Activated CD8-positive, alpha-beta memory T cell treated with anti-CD3 and anti-CD28 coated beads for 24 hours (primary cell): Measurements from ENCODE around the gene SYNPR.

Experiments
- DNase-seq: peaks from one replicate; pipeline ENCODE4 v3.0.0-alpha.2; 2020

SYNPR gene

GRCh38 chr3:63308072-63308471, 30.0 kb downstream of the SYNPR start:
- no peak for DNase-seq

- DNase-seq = no peak
Measured at GRCh38 chr3:63309768-63310167, 31.7 kb downstream of the SYNPR start.

- DNase-seq = no peak
Measured at GRCh38 chr3:63323766-63324165, 45.7 kb downstream of the SYNPR start.

GRCh38 chr3:63324621-63325020, 46.5 kb downstream of the SYNPR start:
- no peak for DNase-seq

GRCh38 chr3:63325386-63325785, 47.3 kb downstream of the SYNPR start:
- no peak for DNase-seq

- DNase-seq = no peak
Measured at GRCh38 chr3:63328365-63328764, 50.3 kb downstream of the SYNPR start.

- DNase-seq = no peak
Measured at GRCh38 chr3:63331520-63331919, 53.4 kb downstream of the SYNPR start.

- DNase-seq = no peak
Measured at GRCh38 chr3:63333815-63334214, 55.7 kb downstream of the SYNPR start.

GRCh38 chr3:63338351-63338750, 60.2 kb downstream of the SYNPR start:
- DNase-seq = no peak

- no peak for DNase-seq
Measured at GRCh38 chr3:63343674-63344073, 65.6 kb downstream of the SYNPR start.

- no peak for DNase-seq
Measured at GRCh38 chr3:63344661-63345060, 66.6 kb downstream of the SYNPR start.

- no peak for DNase-seq
Measured at GRCh38 chr3:63349583-63350573, 71.8 kb downstream of the SYNPR start.

- DNase-seq = no peak
Measured at GRCh38 chr3:63351159-63352007, 73.3 kb downstream of the SYNPR start.

GRCh38 chr3:63352008-63352279, 73.8 kb downstream of the SYNPR start:
- DNase-seq = no peak

- no peak for DNase-seq
Measured at GRCh38 chr3:63353383-63353782, 75.3 kb downstream of the SYNPR start.

- DNase-seq = no peak
Measured at GRCh38 chr3:63354160-63354559, 76.1 kb downstream of the SYNPR start.

GRCh38 chr3:63355809-63356208, 77.7 kb downstream of the SYNPR start:
- no peak for DNase-seq

GRCh38 chr3:63364495-63364894, 86.4 kb downstream of the SYNPR start:
- no peak for DNase-seq

GRCh38 chr3:63364910-63365309, 86.8 kb downstream of the SYNPR start:
- DNase-seq = no peak

GRCh38 chr3:63365671-63366070, 87.6 kb downstream of the SYNPR start:
- DNase-seq = no peak

GRCh38 chr3:63370094-63370493, 92.0 kb downstream of the SYNPR start:
- DNase-seq = no peak

GRCh38 chr3:63383040-63383439, 104.9 kb downstream of the SYNPR start:
- no peak for DNase-seq

- no peak for DNase-seq
Measured at GRCh38 chr3:63384382-63384781, 106.3 kb downstream of the SYNPR start.

GRCh38 chr3:63385629-63386028, 107.5 kb downstream of the SYNPR start:
- no peak for DNase-seq
